ENCODE measurements around the gene SIAH1. TPM values are rescaled to one million over a fixed set of nuclear protein-coding genes. Genes with fewer than 3 reads are reported as not detected.
"Not testable (repeated sequence)": the region's sequence is repeated elsewhere in the genome, so short reads cannot be mapped to it uniquely, and the experiment has no call there.

The SIAH1 gene
- total RNA-seq, 1 donor from 2014 or later: 24.8 TPM

- TF ChIP-seq CTCF (IDR thresholded peaks at IDR 0.05): no peak
- Histone ChIP-seq H3K27me3 (no peaks in the 10 kb centered on the region), H3K9me3 (no peaks in the 10 kb centered on the region), H3K4me3 (no peak overlapping the region), H3K36me3 (peaks cover 22% of the 10 kb centered on the region), H3K4me1 (peaks cover 9% of the 10 kb centered on the region), H3K27ac (no peak overlapping the region)
- DNase-seq: no peak
- ATAC-seq: no peak
- intact Hi-C loops (cut with DNase I): loop anchor here (10.0 kb wide), 2 partner anchors 185 to 265 kb away; no protein-coding TSS in a partner anchor
Observed at GRCh38 chr16:48359983-48360382, 25.2 kb downstream of the SIAH1 start.

- H3K27me3 ChIP-seq: no peaks in the 10 kb centered on the region
- no peak overlapping the region for H3K27ac ChIP-seq
- DNase-seq: no peak
- no peak for ATAC-seq
- intact Hi-C loops (cut with DNase I): loop anchor here (10.0 kb wide), 2 partner anchors 186 to 266 kb away; no protein-coding TSS in a partner anchor
- no peaks in the 10 kb centered on the region for H3K9me3 ChIP-seq
- H3K36me3 ChIP-seq: peaks cover 23% of the 10 kb centered on the region
- no peak overlapping the region for H3K4me3 ChIP-seq
- H3K4me1 ChIP-seq: peaks cover 4% of the 10 kb centered on the region
- no peak for TF ChIP-seq CTCF (IDR thresholded peaks at IDR 0.05)
Observed at GRCh38 chr16:48358419-48358818, 26.8 kb downstream of the SIAH1 start.

GRCh38 chr16:48356633-48357376 lies 28.4 kb downstream of the SIAH1 start:
- intact Hi-C loops (cut with DNase I): loop anchor here (10.0 kb wide), 2 partner anchors 188 to 268 kb away; no protein-coding TSS in a partner anchor
- DNase-seq: no peak
- TF ChIP-seq CTCF (IDR thresholded peaks at IDR 0.05): no peak
- H3K27me3 ChIP-seq: no peaks in the 10 kb centered on the region
- peaks cover 34% of the 10 kb centered on the region for H3K36me3 ChIP-seq
- H3K4me3 ChIP-seq: no peak overlapping the region
- H3K9me3 ChIP-seq: no peaks in the 10 kb centered on the region
- no peak overlapping the region for H3K27ac ChIP-seq
- H3K4me1 ChIP-seq: no peaks in the 10 kb centered on the region
- ATAC-seq: no peak

- TF ChIP-seq CTCF (IDR thresholded peaks at IDR 0.05): no peak
- H3K9me3 ChIP-seq: no peaks in the 10 kb centered on the region
- DNase-seq: no peak
- no peak for ATAC-seq
- no peak overlapping the region for H3K27ac ChIP-seq
- H3K4me3 ChIP-seq: no peak overlapping the region
- H3K27me3 ChIP-seq: no peaks in the 10 kb centered on the region
- no peaks in the 10 kb centered on the region for H3K4me1 ChIP-seq
- intact Hi-C loops (cut with DNase I): loop anchor here (10.0 kb wide), 2 partner anchors 190 to 270 kb away; no protein-coding TSS in a partner anchor
- H3K36me3 ChIP-seq: peaks cover 45% of the 10 kb centered on the region
Observed at GRCh38 chr16:48354877-48355855, 30.0 kb downstream of the SIAH1 start.

- H3K36me3 ChIP-seq: peaks cover 51% of the 10 kb centered on the region
- not testable (repeated sequence) for H3K4me3 ChIP-seq, H3K9me3 ChIP-seq, DNase-seq, ATAC-seq, H3K27ac ChIP-seq, H3K4me1 ChIP-seq, H3K27me3 ChIP-seq
- intact Hi-C loops (cut with DNase I): loop anchor here (10.0 kb wide), 2 partner anchors 190 to 270 kb away; no protein-coding TSS in a partner anchor
Observed at GRCh38 chr16:48354385-48354784, 30.8 kb downstream of the SIAH1 start.

All from upper lobe of right lung (tissue), 1 donor.